Breast epithelium (tissue), 4 donors: ENCODE data around the gene NPHP3. TPM values are rescaled to one million over a fixed set of nuclear protein-coding genes. Genes with fewer than 3 reads are reported as not detected.

Experiments
- DNase-seq, 2 donors: peaks; one replicate each; pipeline ENCODE4 v3.0.0-alpha.2; 2019; ENCODE audit warnings: low spot score in 2 of 2
- H3K27ac ChIP-seq, 2 donors: fragments of 200-600 bp; sonication (generic) in 1 of 2; one replicate each; pipeline ENCODE4 v1.5.1; 2016 to 2019; ENCODE audit warnings: mild to moderate bottlenecking in 1 of 2
- H3K27me3 ChIP-seq, 2 donors: fragments of 200-600 bp; sonication (generic) in 1 of 2; one replicate each; pipeline versions ENCODE4 v1.5.1 to v1.6.0; 2017 to 2019; ENCODE audit warnings: control low read depth in 1 of 2, mild to moderate bottlenecking in 1 of 2
- H3K36me3 ChIP-seq: fragments of 200-600 bp; one replicate; pipeline ENCODE4 v1.5.1; 2019
- H3K4me1 ChIP-seq, 2 donors: fragments of 200-600 bp; sonication (generic); one replicate each; pipeline ENCODE4 v1.5.1; 2016 to 2019; ENCODE audit warnings: control low read depth in 1 of 2
- H3K4me3 ChIP-seq, 3 donors: fragments of 200-600 bp; sonication (generic); 1 replicate in 2 of 3; 2 replicates in 1 of 3; pipeline ENCODE4 v1.5.1; 2016 to 2019; ENCODE audit warnings: mild to moderate bottlenecking in 3 of 3, moderate library complexity in 2 of 3
- H3K9me3 ChIP-seq, 2 donors: fragments of 200-600 bp; sonication (generic) in 1 of 2; one replicate each; pipeline ENCODE4 v1.5.1; 2016 to 2019; ENCODE audit warnings: control low read depth in 1 of 2
- CTCF ChIP-seq, 3 donors: fragments of 450-650 bp; IDR thresholded peaks; one replicate each; pipeline ENCODE4 v1.5.1; 2016 to 2017; ENCODE audit warnings: antibody characterized with exemption in 3 of 3, mild to moderate bottlenecking in 3 of 3, moderate library complexity in 3 of 3
- POLR2A ChIP-seq: fragments of 450-650 bp; IDR thresholded peaks from one replicate; pipeline ENCODE4 v1.6.1; 2016; ENCODE audit warnings: antibody characterized with exemption, mild to moderate bottlenecking, moderate library complexity
- POLR2AphosphoS5 ChIP-seq, 3 donors: sonication (generic); formaldehyde crosslinking; IDR thresholded peaks; one replicate each; pipeline ENCODE4 v1.6.1; 2017; ENCODE audit warnings: antibody characterized with exemption in 3 of 3
- intact Hi-C: fragments of 100-400 bp; cut with DNase I; formaldehyde crosslinking; loops from one replicate; pipeline ENCODE4 v1.15.1; 2023; ENCODE audit warnings: low total_unique reads
- total RNA-seq, 3 donors: library from RNA; depleted of rRNA; stranded (reverse); fragments of >200 nt; gene quantifications; one replicate each; pipeline ENCODE4 v1.1.0, GENCODE V29; 2016

NPHP3 gene
- total RNA-seq, 3 donors from 2014 or later = 53.0 to 98.2 (median 54.7) TPM

GRCh38 chr3:132675408-132675807 lies 46.8 kb downstream of the NPHP3 start:
- no peaks in the 10 kb centered on the region for H3K9me3 ChIP-seq
- H3K27ac ChIP-seq = no peak overlapping the region
- DNase-seq = no peak
- H3K27me3 ChIP-seq = no peaks in the 10 kb centered on the region
- no peaks in the 10 kb centered on the region for H3K4me1 ChIP-seq
- TF ChIP-seq POLR2A (no peak), POLR2AphosphoS5 (IDR thresholded peaks at IDR 0.05) (no peak), CTCF (IDR thresholded peaks at IDR 0.05) (no peak)
- intact Hi-C loops = no loop called here
- peaks cover 9% of the 10 kb centered on the region for H3K36me3 ChIP-seq
- no peak overlapping the region for H3K4me3 ChIP-seq

- Histone ChIP-seq H3K27me3 (no peaks in the 10 kb centered on the region), H3K36me3 (peaks cover 1% of the 10 kb centered on the region), H3K9me3 (no peaks in the 10 kb centered on the region), H3K4me3 (no peak overlapping the region), H3K4me1 (no peaks in the 10 kb centered on the region), H3K27ac (no peak overlapping the region)
- DNase-seq = no peak
- TF ChIP-seq POLR2A (no peak), POLR2AphosphoS5 (IDR thresholded peaks at IDR 0.05) (no peak), CTCF (IDR thresholded peaks at IDR 0.05) (no peak)
- intact Hi-C loops = no loop called here
These were observed 52.9 kb downstream of the NPHP3 start for GRCh38 chr3:132669256-132669777.

GRCh38 chr3:132665230-132665745 lies 56.9 kb downstream of the NPHP3 start:
- H3K4me3 ChIP-seq = no peak overlapping the region
- H3K27me3 ChIP-seq = no peaks in the 10 kb centered on the region
- no peaks in the 10 kb centered on the region for H3K9me3 ChIP-seq
- TF ChIP-seq POLR2AphosphoS5 (IDR thresholded peaks at IDR 0.05) (no peak), POLR2A (no peak), CTCF (IDR thresholded peaks at IDR 0.05) (no peak)
- no peak for DNase-seq
- no peak overlapping the region for H3K27ac ChIP-seq
- H3K4me1 ChIP-seq = no peaks in the 10 kb centered on the region
- no peaks in the 10 kb centered on the region for H3K36me3 ChIP-seq
- intact Hi-C loops = no loop called here

- intact Hi-C loops = no loop called here
- H3K4me3 ChIP-seq = no peak overlapping the region
- H3K27ac ChIP-seq = no peak overlapping the region
- no peaks in the 10 kb centered on the region for H3K27me3 ChIP-seq
- DNase-seq = no peak
- no peak for TF ChIP-seq CTCF (IDR thresholded peaks at IDR 0.05)
- TF ChIP-seq POLR2AphosphoS5 (IDR thresholded peaks at IDR 0.05) = no peak
- no peak for TF ChIP-seq POLR2A
- H3K36me3 ChIP-seq = no peaks in the 10 kb centered on the region
- no peaks in the 10 kb centered on the region for H3K4me1 ChIP-seq
- no peaks in the 10 kb centered on the region for H3K9me3 ChIP-seq
These were observed 60.0 kb downstream of the NPHP3 start for GRCh38 chr3:132662212-132662611.

- no peaks in the 10 kb centered on the region for H3K36me3 ChIP-seq
- H3K4me1 ChIP-seq = no peaks in the 10 kb centered on the region
- no peak for DNase-seq
- peak overlapping the region; percentile 57 to 97 (median 85) for H3K4me3 ChIP-seq
- intact Hi-C loops = no loop called here
- H3K27me3 ChIP-seq = no peaks in the 10 kb centered on the region
- H3K27ac ChIP-seq = peak overlapping the region; percentile 93 to 96
- no peaks in the 10 kb centered on the region for H3K9me3 ChIP-seq
- TF ChIP-seq POLR2A (no peak), POLR2AphosphoS5 (IDR thresholded peaks at IDR 0.05) (no peak), CTCF (IDR thresholded peaks at IDR 0.05) (no peak)
These were observed 61.1 kb downstream of the NPHP3 start for GRCh38 chr3:132661101-132661500.
